Stimulated activated CD8-positive, alpha-beta memory T cell treated with anti-CD3 and anti-CD28 coated beads, Interleukin-12 subunit alpha, Interleukin-12 subunit beta, amount 100 ng/mL, for 4 hours (primary cell): ENCODE data around the gene PLXNA4.
A peak's percentile ranks its signal among the peaks of the same experiment; 100 is the strongest.

Experiments used
- DNase-seq: peaks from one replicate; pipeline ENCODE4 v3.0.0-alpha.2; 2020; ENCODE audit warnings: low read depth

The PLXNA4 gene

DNA sequence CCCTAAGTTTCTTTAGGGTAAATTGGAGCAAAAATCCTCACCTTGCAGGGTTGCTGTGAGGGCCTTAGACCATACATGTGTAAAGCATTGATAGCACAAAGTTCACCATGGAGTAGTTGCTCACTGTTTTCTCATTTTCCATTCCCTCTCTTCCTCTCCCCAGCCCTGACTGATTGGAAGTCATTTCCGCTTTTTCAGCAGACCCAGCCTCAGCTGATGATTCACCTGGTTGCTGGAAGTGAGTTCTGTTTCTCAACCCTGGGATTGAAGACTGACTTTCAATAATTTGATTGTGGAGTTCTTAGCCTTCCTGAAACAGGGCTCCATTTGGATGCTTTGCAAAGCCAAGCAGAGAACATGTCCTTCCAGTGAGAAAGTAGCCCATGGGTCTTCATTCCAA is 107.0 kb downstream of the PLXNA4 start:
- DNase-seq, result no peak

DNA sequence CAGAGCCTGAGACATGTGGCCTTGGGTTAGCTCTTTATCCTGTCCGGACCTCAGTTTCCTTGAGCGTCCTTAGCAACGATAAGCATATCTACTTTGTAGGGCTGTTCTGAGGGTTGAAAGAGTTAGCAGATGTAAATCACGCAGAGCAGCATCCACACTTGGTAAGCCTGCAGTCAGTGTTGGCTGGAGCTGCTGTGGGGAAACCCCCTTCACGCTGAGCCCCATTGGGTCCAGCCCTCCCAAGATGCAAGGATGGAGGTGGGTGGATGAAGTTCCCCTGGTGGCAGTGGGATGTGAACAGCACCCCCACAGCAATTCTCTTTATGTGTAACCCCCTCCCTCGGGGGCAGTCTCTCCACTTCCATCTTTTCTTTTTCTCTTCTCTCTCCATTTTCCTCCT is 109.9 kb downstream of the PLXNA4 start:
- no peak for DNase-seq

DNA sequence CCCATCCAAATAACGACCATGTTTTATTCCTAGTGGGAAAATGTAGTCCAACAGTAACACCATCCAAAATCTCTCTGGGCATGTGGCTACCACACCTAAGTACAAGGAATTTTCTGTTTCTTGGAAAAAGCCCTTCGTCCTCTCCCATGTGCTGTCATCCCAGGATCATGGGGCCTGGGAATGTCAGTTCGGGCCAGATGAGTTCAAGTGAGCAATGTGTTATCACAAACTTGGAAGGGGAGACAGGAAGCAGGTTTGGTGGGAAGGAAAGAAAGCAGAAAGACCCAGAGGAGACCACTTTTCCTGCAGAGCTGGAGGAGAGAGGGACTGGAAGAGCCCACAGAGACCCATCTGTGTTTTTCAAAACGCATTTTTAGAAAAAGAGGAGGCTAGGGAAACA is 110.8 kb downstream of the PLXNA4 start:
- no peak for DNase-seq

DNA sequence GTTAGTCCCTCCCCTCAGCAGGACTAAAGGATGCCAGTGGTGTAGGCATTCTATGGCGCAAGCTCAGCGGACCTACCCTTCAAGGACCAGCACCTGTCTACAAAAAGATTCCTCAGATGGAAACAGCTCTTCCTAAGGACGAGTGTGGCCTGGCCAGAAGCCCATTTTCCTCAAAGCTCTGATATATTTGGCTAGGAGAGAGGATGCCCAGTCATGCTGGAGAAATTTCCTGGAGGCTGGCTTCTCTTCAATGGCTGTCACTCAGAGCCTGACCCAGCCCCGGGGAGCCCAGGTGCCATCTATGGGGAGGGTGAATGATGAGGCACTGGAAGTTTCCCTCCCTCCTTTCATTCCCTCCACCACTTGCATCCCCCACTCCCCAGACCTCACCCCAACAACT is 111.5 kb downstream of the PLXNA4 start:
- no peak for DNase-seq

DNA sequence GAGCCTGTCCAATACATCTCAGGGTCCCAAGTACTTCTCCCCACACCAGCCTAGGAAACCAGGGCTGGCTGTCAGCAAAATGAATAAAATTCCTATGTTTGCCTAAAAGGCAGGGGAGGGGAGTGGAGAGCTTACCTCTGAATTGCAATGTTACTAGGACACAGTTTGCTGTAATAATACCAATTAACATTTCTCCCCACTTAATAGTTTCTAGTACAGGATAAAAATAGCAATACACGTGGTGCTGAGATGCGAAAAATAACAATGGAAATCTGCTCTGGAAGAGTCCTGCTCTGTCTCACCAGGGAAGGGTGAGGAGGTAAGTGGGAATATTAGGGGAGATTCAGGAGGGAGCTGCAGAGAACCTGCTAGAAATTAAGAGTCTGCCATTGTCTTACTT is 112.3 kb downstream of the PLXNA4 start:
- no peak for DNase-seq

DNA sequence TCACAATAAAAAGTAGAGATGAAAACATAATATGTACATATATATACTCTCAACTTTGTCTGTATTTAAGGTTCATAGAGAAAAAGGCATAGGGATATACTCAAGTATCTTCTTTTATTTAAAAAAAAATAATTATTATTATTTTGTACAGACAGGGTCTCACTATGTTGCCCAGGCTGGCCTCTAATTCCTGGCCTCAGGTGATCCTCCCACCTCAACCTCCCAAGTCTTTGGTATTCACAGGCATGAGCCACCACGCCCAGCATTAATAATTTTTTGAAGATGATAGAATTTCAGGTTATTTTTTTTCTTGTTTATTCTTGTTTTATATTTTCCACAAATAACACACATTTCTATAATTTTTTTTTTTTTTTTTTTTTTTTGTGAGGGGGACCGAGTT is 113.8 kb downstream of the PLXNA4 start:
- DNase-seq, result no peak

DNA sequence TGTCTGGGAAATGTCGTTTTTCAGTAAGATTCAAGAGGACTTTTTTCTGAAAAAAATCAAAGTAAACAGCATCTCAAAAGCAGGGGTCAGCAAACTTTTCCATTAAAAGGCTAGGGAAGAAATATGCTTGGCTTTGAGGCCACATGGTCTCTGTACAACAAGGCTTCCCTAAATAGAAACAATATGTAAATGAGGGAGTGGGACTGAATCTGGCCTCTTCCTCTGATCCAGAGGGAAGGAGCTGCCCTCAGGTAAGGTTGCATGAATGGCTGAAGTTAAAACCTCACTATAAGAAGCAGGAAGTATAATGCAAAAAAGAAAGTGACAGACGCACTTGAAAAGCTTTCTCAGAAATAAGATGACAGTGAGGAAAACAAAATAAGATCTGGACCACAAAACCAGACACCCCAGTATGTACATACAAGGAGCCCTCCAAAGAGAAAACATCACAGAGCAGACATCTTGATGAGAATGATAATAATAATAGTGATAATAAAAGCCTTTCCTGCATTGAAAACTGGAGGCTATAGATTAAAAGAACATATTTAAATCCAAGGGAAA is 115.2 kb downstream of the PLXNA4 start:
- no peak for DNase-seq

DNA sequence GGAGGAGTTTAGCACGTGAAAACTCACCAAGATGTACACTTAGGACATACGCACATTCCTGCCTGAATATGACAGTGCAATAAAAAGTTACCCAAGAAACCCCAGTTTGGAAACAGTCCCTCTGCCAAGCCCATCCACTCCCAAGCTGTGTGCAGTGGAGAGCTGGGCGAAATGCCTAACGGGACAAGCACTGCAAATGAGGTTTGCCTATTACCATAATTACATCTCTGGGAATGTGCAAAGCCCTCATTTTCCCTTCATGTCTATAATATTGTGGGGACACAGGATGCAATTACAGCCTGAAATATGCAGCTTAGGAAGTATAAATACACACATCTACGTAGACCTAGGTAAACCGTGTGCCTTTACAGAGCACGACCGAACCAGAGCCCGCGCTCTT is 117.5 kb downstream of the PLXNA4 start:
- no peak for DNase-seq

DNA sequence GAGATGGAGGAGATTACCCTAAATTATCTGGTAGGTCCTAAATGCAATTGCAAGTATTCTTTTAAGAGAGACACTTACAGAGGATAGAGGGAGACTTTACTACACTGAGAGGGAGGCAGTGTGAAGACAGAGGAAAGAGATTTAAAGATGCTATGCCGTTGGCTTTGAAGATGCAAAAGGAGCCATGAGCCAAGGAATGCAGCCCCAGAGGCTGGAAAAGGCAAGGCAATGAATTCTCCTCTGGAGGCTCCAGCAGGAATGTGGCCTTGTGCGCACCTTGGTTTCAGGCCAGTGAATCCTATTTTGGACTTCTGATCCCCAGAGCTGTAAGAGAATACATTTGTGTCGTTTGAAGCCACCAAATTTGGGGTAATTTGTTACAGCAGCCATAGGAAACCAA is 118.6 kb downstream of the PLXNA4 start:
- DNase-seq, result no peak

DNA sequence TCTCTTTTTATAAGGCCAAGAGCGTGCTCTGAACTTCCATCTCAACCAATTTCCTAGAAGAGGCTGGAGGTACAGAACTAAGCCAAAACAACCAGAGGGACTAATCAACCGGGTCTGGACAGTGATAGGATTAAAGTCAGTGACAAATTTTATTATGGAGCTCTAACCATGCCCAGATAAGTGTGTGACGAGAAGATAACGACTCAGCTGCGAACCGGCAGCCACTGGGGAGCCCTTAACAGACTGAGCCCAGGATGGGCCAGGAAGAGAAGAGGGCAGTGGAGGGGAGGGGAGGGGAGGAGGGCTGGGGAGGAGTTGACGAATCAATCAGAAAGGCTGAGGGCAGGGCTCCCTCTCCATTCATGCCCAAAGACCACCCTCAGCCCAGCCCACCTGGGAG is 119.9 kb downstream of the PLXNA4 start:
- DNase-seq, result no peak

DNA sequence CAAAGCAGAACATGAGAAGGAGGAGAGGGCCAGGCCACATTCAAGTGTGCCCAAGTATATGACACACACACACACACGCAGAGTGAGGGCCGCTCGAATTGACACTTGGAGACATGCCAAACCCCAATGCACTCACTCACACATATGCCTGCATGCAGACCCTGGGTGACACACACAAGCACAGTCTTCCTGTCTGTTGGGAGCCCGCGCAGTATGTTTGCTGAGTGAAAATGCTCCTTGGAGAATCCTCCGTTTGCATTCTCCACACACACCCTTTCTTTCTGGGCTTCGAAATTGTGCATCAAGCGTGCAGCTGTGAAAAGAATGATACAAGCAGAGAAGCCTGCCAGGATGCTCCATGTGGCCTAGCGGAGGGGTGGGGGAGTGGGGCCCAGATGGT is 120.9 kb downstream of the PLXNA4 start:
- peak; percentile 22 for DNase-seq

DNA sequence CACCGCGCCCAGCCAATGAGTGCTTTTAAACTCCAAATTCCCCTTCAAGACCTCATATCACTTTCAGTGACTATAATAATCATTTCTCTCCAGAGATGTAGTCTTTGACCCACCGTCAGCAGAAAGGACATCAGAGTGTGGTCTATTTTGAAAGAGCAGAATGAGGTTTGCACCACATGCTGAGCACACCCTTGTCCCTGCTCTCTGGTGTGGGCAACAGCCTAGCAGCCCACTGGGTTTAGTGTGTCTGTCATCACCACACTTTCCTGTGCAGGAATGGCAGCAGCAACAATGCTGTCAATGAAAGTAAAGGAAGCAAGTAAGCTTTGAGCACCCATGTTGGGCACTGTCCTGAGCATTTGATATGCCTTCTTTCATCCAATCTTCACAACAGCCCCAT is 122.4 kb downstream of the PLXNA4 start:
- DNase-seq, result no peak

DNA sequence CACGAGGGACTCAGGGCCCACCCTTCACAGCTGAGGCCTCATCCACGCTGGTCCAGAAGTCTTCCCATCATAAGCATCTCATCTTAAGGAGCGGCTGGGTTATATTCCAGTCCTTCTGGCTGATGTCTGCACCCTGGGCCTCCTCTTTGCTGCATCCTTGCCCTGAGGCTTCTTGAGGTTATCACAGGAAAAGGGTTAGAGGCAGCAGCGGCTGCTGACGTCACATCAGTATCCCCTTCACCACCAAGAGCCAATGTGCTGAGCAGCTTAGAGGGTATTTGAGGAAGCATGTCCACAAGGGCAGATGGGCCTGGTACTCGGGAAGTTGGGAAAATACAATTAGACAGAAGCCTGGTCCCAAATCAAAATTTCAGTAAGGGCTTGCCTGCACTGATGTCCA is 125.1 kb downstream of the PLXNA4 start:
- peak; percentile 15 for DNase-seq

DNA sequence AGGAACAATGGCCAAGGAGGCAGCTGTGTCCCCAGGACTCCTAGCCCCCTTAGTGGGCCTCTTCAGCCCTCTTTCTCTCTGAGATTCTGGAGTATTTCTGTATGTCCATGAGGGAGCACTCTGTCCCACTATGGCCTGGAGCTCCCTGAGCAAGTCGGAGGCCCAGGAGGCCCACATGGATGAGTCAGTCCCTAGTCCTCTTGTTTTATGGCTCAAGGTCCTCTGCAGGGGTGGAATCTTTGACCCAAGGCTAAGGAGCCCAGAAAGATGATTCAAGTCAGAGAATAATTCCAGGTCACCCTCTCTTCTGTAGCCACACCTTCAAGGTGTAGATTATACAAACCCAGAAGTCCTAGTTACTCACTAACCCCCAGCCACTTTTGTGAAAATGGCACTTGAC is 125.6 kb downstream of the PLXNA4 start:
- no peak for DNase-seq

DNA sequence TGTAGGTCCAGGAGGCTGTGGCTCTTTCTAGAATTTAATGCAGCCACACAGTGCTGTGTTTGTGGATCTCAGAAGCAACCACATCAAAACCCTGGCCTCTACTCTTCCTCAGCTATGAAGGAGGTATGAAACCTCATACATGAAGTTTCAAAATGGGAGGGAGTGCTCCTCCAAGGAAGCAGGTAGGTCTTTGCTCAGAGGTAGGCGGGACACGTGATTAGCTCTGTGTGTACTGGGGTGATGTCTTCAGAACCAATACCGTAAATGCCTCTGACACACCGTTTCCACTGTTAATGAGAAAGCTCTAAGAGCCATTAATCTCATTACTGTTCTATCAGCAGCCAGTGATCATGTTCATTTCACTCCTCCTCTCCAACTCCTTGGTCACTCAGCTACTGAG is 126.1 kb downstream of the PLXNA4 start:
- DNase-seq, result no peak

DNA sequence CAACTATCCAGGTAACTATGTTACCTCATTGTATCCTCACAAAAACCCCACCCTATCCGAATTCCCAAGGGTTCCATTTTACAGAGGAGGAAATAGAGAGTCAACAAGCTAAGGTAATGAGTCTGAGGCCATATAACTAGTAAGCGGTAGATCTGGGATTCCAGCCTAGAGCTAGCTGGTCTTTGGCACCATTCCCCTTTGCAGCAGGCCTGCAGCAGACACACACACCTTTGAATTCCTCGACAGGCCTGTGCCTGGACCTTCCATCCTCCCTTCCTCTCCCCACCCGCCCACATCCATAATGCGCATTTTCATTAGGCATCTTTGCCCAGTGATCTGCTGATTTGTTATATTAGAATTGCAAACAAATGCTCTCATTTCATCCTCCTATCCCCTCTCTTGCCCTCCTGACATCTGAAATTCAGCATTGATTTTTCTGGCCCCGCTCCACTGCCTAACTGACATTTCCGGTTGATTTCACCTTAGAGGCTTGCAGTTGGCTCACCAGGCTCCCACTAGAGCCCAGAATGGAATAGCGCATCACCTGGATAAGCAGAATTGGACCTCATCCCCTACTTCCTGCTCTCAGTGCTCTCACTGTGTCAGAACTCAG is 129.5 kb downstream of the PLXNA4 start:
- no peak for DNase-seq

DNA sequence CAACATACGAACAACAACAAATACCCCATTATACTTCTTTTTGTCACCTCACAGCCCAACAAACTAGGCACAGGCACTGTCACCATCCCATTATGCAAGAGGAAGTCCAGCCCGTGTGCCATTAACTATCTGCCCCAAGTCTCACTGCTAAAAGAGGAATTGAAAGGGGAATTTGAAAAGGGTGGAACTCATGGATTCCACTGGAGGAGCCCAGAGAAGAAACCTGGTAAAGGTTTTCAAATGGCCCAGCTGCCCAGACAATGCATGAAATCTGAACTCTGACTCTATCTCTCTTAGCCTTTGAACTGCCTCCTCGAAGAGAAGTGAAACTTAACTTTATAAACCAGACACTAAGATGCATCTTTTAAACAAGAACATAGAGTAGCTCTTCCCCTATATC is 130.0 kb downstream of the PLXNA4 start:
- DNase-seq, result no peak

DNA sequence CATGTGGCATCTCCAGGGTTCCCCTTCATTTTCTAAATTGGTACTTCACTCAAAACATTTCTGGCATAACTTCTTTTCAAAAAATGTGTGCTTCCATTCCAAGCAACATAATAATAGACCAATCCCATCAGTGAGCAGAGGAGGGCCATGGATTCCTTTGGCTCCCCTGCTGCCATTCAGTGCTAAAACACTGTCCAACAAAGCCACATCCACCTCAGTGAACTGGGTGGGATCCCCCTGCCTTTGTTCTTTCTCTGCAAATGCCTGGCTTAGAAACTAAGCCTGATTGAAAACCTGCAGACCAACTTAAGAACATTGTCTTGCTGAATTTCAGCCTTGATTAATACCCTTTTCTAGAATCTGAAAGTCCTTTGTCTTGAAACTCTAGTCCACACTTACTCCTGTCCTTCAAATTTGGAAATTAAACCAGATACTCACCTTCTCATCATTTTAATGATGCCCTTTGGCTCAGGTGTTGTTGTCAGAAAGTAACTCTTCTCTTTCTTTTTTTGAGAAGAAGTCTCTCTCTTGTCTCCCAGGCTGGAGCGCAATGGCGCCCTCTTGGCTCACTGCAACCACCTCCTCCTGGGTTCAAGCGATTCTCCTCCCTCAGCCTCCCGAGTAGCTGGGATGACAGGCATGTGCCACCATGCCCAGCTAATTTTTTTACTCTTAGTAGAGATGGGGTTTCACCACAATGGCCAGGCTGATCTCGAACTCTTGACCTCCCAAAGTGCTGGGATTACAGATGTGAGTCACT is 132.3 kb downstream of the PLXNA4 start:
- DNase-seq, result no peak

DNA sequence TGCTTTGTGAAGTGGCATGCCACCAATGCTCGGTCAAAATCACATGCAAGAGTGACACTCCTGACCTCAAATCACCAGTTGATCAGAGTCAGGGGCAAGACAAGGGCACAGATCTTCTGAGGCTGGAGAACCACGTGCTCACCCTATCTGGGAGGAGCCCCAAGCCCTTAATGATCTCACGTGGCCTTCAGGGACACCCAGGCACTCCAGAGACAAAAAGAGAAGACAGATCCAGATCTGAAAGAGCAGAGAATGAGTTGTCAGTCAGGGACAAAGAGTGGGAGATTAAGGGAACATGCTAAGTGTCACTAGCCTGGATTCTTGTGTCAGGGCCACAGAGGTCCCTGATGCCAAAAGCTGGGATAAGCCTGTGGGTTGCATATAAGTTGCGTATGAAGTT is 134.3 kb downstream of the PLXNA4 start:
- no peak for DNase-seq

DNA sequence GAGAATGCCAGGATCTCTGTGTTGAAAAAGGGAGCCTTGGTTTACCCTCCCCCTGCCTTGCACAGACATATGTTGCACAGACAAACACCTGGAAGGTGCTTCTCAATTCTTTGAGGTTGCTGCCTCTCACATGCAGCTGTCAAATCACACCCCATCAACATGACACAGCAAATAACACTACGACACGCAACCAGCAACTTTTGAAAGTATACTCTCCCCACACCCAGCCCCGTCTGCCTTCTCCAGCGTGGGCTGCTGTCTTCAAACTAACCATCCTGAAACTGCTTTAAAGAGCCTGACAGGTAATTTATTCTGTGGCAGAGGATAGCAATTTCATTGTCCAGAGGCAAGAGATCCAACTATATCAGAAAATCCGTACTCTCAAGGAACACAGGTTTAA is 136.1 kb downstream of the PLXNA4 start:
- no peak for DNase-seq

DNA sequence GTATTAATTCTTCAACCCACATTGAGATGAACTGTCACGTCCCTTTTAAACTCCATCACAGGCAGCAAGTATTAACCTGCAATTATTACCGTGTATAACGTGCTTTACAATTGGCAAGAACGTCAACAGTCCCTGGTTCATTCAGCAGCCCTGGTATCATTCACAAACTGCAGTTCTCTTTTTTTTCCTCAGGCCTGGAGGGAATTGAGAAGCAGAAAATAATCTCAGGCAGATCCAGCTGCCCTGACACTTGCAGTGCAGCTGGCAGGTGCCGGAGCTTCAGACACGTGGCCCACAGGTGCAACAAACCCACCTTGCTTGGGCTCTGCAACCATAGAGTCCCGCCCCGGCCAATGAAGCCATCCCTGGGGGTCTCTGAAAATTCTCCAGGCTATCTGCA is 137.3 kb downstream of the PLXNA4 start:
- DNase-seq, result no peak

DNA sequence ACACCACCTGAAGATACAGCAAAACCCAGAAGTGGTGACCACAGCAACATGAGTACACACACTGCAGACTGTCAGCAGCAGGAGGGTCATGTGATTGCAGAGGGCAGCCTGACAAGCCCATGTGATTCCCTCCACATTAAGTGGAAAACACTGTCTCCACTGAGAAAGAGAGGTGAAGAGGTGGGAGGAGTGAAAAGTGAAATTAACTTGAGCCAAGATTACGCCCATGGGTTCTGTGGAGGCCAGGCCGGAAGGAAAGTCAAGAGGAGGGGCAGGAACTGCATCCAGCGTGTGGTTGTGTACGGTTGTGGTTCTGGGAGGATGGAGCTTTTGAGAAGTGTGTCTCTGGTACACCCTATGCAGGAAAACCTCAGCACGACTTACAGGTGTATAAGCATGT is 138.5 kb downstream of the PLXNA4 start:
- no peak for DNase-seq

DNA sequence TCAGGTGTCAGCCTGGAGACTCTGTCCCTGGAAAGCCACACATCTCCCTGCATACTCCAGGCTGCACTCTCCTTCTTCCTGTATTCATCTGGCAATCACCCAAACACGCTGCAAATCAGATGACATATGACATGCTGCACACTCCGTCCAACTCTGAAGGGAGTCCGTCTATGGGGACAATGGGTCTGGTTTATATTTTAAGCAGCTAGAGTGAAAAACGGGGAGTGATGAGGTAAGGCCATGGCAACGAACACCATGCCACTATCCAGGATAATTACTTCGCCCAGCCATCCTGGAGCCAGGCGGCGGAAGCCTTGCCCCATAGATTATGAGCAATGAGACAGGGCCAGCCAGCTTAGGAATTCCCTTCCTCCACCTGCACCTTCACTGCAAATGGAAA is 140.1 kb downstream of the PLXNA4 start:
- DNase-seq, result no peak
